Esophagus muscularis mucosa (tissue), 4 donors: ENCODE measurements around the gene FBXO2.

Experiments
- CTCF ChIP-seq, 3 experiments: fragments of 200-600 bp in 2 of 3; fragments of 450-650 bp in 1 of 3; sonication (generic) in 2 of 3; IDR thresholded peaks; one replicate each; pipeline ENCODE4 v1.5.1; 2017 to 2019; ENCODE audit warnings: antibody characterized with exemption in 3 of 3, mild to moderate bottlenecking in 2 of 3, moderate library complexity in 1 of 3
- EP300 ChIP-seq: sonication (generic); formaldehyde crosslinking; IDR thresholded peaks from one replicate; pipeline ENCODE4 v1.6.1; 2017; ENCODE audit warnings: antibody characterized with exemption
- POLR2A ChIP-seq: fragments of 450-650 bp; IDR thresholded peaks from one replicate; pipeline ENCODE4 v1.6.1; 2017; ENCODE audit warnings: antibody characterized with exemption, moderate library complexity, mild to moderate bottlenecking, low read depth
- POLR2AphosphoS5 ChIP-seq, 2 donors: sonication (generic); formaldehyde crosslinking; IDR thresholded peaks; one replicate each; pipeline ENCODE4 v1.6.1; 2017; ENCODE audit warnings: antibody characterized with exemption in 2 of 2

- no peak for TF ChIP-seq CTCF (IDR thresholded peaks at IDR 0.05)
- TF ChIP-seq POLR2A = no peak
- no peak for TF ChIP-seq EP300
- no peak for TF ChIP-seq POLR2AphosphoS5 (IDR thresholded peaks at IDR 0.05)
These were observed 47.3 kb upstream of the FBXO2 start for GRCh38 chr1:11701551-11701961.
